ENCODE data around the gene GABBR2. TPM values are rescaled to one million over a fixed set of nuclear protein-coding genes. Genes with fewer than 3 reads are reported as not detected.

Gene GABBR2
- total RNA-seq, 1 experiment from 2014 or later: 0.33 TPM

DNA sequence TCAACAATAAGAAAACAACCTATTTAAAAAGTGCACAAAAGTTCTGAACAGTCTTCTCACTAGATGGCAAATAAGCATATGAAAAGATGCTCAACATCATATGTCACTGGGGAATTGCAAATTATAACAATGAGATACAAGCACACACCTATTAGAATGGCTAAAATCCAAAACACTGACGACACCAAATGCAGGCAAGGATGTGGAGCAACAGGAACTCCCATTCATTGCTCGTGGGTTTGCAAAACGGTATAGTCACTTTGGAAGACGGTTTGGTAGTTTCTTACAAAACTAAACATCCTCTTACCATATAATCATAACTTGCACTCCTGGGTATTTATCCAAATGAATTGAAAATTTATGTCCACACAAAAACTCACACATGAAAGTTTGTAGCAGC, 352.4 kb downstream of the GABBR2 start:
- TF ChIP-seq, protein P1, sequence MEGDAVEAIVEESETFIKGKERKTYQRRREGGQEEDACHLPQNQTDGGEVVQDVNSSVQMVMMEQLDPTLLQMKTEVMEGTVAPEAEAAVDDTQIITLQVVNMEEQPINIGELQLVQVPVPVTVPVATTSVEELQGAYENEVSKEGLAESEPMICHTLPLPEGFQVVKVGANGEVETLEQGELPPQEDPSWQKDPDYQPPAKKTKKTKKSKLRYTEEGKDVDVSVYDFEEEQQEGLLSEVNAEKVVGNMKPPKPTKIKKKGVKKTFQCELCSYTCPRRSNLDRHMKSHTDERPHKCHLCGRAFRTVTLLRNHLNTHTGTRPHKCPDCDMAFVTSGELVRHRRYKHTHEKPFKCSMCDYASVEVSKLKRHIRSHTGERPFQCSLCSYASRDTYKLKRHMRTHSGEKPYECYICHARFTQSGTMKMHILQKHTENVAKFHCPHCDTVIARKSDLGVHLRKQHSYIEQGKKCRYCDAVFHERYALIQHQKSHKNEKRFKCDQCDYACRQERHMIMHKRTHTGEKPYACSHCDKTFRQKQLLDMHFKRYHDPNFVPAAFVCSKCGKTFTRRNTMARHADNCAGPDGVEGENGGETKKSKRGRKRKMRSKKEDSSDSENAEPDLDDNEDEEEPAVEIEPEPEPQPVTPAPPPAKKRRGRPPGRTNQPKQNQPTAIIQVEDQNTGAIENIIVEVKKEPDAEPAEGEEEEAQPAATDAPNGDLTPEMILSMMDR (IDR thresholded peaks at IDR 0.05; ENCODE audit: unreplicated experiment): no peak
- Mint-ChIP-seq H3K27ac (ENCODE audit: unreplicated experiment) (no peak overlapping the region), H3K36me3 (ENCODE audit: insufficient read depth, unreplicated experiment) (no peaks in the 10 kb centered on the region), H3K27me3 (ENCODE audit: unreplicated experiment) (peaks cover 77% of the 10 kb centered on the region), H3K4me3 (ENCODE audit: low read depth, unreplicated experiment) (no peak overlapping the region), H3K4me1 (ENCODE audit: low read depth, unreplicated experiment) (no peaks in the 10 kb centered on the region), H3K9me3 (ENCODE audit: low read depth, unreplicated experiment) (no peaks in the 10 kb centered on the region)
- no TSS peak for BruUV-seq (replicated peaks)
- intact Hi-C loops (cut with micrococcal nuclease; ENCODE audit: unreplicated experiment): no loop called here
- DNase-seq: no peak
- CTCF ChIA-PET: no interaction called here

DNA sequence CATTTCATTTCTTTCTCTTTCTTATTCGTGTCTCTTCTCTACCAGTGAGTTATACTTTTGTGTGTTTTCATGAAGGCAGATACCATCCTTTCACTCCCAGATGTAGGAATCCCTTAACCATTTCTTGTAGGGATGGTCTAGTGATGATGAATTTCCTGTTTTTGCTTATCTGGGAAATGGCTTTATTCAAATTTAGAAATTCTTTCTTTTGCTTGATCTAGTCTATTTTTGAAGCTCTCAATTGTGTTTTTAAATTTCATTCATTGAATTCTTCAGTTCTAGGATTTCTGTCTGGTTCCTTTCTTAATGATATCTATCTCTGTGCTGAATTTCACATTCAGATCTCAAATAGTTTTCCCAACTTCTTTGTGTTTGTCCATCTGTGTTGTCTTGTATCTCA, 357.4 kb downstream of the GABBR2 start:
- no peaks in the 10 kb centered on the region for H3K36me3 Mint-ChIP-seq (ENCODE audit: insufficient read depth, unreplicated experiment)
- no peak for DNase-seq
- no peak overlapping the region for H3K27ac Mint-ChIP-seq (ENCODE audit: unreplicated experiment)
- no TSS peak for BruUV-seq (replicated peaks)
- peaks cover 85% of the 10 kb centered on the region for H3K27me3 Mint-ChIP-seq (ENCODE audit: unreplicated experiment)
- TF ChIP-seq, protein P1 (IDR thresholded peaks at IDR 0.05; ENCODE audit: unreplicated experiment): no peak
- H3K4me1 Mint-ChIP-seq (ENCODE audit: low read depth, unreplicated experiment): no peaks in the 10 kb centered on the region
- H3K4me3 Mint-ChIP-seq (ENCODE audit: low read depth, unreplicated experiment): no peak overlapping the region
- intact Hi-C loops (cut with micrococcal nuclease; ENCODE audit: unreplicated experiment): no loop called here
- CTCF ChIA-PET: no interaction called here
- H3K9me3 Mint-ChIP-seq (ENCODE audit: low read depth, unreplicated experiment): no peaks in the 10 kb centered on the region

DNA sequence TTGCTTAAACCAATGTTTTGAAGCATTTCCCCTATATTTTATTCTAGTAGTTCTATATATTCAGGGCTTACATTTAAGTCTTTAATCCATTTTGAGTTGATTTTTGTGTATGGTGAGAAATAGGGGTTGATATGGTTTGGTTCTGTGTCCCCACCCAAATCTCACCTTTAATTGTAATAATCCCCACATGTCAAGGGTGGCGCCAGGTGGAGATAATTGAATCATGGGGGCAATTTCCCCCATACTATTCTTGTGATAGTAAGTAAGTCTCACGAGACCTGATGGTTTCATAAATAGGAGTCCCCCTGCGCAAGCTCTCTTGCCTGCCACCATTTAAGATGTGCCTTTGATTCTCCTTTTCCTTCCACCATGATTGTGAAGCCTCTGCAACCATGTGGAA, 361.1 kb downstream of the GABBR2 start:
- no peak overlapping the region for H3K4me3 Mint-ChIP-seq (ENCODE audit: low read depth, unreplicated experiment)
- BruUV-seq (replicated peaks): no TSS peak
- intact Hi-C loops (cut with micrococcal nuclease; ENCODE audit: unreplicated experiment): no loop called here
- no peaks in the 10 kb centered on the region for H3K4me1 Mint-ChIP-seq (ENCODE audit: low read depth, unreplicated experiment)
- H3K27ac Mint-ChIP-seq (ENCODE audit: unreplicated experiment): no peak overlapping the region
- H3K27me3 Mint-ChIP-seq (ENCODE audit: unreplicated experiment): peaks cover 90% of the 10 kb centered on the region
- no peaks in the 10 kb centered on the region for H3K36me3 Mint-ChIP-seq (ENCODE audit: insufficient read depth, unreplicated experiment)
- TF ChIP-seq, protein P1 (IDR thresholded peaks at IDR 0.05; ENCODE audit: unreplicated experiment): no peak
- DNase-seq: no peak
- no peaks in the 10 kb centered on the region for H3K9me3 Mint-ChIP-seq (ENCODE audit: low read depth, unreplicated experiment)
- CTCF ChIA-PET: no interaction called here

DNA sequence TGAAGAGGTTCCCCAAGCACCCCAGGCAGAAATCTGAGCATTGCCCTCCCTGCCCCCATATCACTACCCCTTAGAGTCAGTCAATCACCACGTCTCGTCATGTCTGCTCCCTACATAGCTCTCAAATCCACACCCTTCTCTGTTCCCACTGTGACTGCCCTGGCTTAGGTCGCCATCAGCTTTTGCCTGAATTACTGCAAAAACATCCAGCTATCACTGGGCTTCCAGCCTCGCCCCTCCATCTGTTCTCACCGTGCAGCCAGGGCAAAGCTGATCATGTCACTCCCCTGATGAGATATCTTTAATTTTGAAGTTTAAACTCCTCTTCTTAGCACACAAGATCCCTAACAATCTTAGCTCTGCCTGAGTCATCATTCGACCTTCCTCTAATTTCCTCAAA, 363.7 kb downstream of the GABBR2 start:
- no peak overlapping the region for H3K27ac Mint-ChIP-seq (ENCODE audit: unreplicated experiment)
- CTCF ChIA-PET: interaction anchor here (0.6 kb wide), 1 partner anchor 45 kb away, joined by 3 read pairs; no protein-coding TSS in a partner anchor
- H3K4me1 Mint-ChIP-seq (ENCODE audit: low read depth, unreplicated experiment): no peaks in the 10 kb centered on the region
- BruUV-seq (replicated peaks): no TSS peak
- no peaks in the 10 kb centered on the region for H3K36me3 Mint-ChIP-seq (ENCODE audit: insufficient read depth, unreplicated experiment)
- DNase-seq: no peak
- H3K27me3 Mint-ChIP-seq (ENCODE audit: unreplicated experiment): peaks cover 83% of the 10 kb centered on the region
- TF ChIP-seq, protein P1 (IDR thresholded peaks at IDR 0.05; ENCODE audit: unreplicated experiment): no peak
- H3K9me3 Mint-ChIP-seq (ENCODE audit: low read depth, unreplicated experiment): no peaks in the 10 kb centered on the region
- no peak overlapping the region for H3K4me3 Mint-ChIP-seq (ENCODE audit: low read depth, unreplicated experiment)
- intact Hi-C loops (cut with micrococcal nuclease; ENCODE audit: unreplicated experiment): no loop called here
